Measurements from ENCODE around the gene RFK. TPM values are rescaled to one million over a fixed set of nuclear protein-coding genes. Genes with fewer than 3 reads are reported as not detected.
A peak's percentile ranks its signal among the peaks of the same experiment; 100 is the strongest.

Gene RFK
- total and polyA plus RNA-seq, 9 of the 15 experiments (the other 6 are each of a cell fraction or from before 2014, with no cell fraction given): 3.8 to 51.1 (median 14.8) TPM

GRCh38 chr9:76359365-76359764 lies 34.9 kb downstream of the RFK start (continued):
- TF ChIP-seq ZNF449 (CRISPR knock-in tag; IDR thresholded peaks at IDR 0.05) (no peak), ATF2 (CRISPR knock-in tag; IDR thresholded peaks at IDR 0.05) (no peak), ZNF143 (CRISPR knock-in tag; IDR thresholded peaks at IDR 0.05) (no peak), COPS2 (conservative IDR thresholded peaks at IDR 0.05) (no peak), WHSC1 (IDR thresholded peaks at IDR 0.05; ENCODE audit: low read length) (no peak), BCLAF1 (IDR thresholded peaks at IDR 0.05; ENCODE audit: borderline replicate concordance in 1 of 2, control insufficient read depth in 1 of 2, low read depth in 2 of 2, low read length in 1 of 2) (no peak), KLF10 (CRISPR knock-in tag; IDR thresholded peaks at IDR 0.05) (no peak), ZNF217 (CRISPR knock-in tag; IDR thresholded peaks at IDR 0.05) (no peak), ZNF780A (CRISPR knock-in tag; IDR thresholded peaks at IDR 0.05) (no peak), EGR1 (conservative IDR thresholded peaks at IDR 0.05) (no peak), HDAC8 (tag; IDR thresholded peaks at IDR 0.05) (no peak), MEIS2 (IDR thresholded peaks at IDR 0.05; ENCODE audit: partially characterized antibody) (no peak), ZFP91 (CRISPR knock-in tag; IDR thresholded peaks at IDR 0.05) (no peak), GATA2 (CRISPR knock-in tag; IDR thresholded peaks at IDR 0.05) (peak; percentile 75; the same call in 1 of the 2 replicates), ZNF133 (CRISPR knock-in tag; IDR thresholded peaks at IDR 0.05) (no peak), MAFG (tag; conservative IDR thresholded peaks at IDR 0.05) (no peak), RBM39 (optimal IDR thresholded peaks at IDR 0.05; ENCODE audit: low read depth, low read length) (no peak), GABPB1 (CRISPR knock-in tag; IDR thresholded peaks at IDR 0.05) (no peak), KHSRP (IDR thresholded peaks at IDR 0.05) (peak; percentile 60; the same call in 1 of the 2 replicates), RBBP5 (IDR thresholded peaks at IDR 0.05; ENCODE audit: borderline replicate concordance, insufficient read depth, low read length, poor library complexity, severe bottlenecking) (no peak), IRF9 (tag; IDR thresholded peaks at IDR 0.05) (no peak)
